Stimulated activated CD8-positive, alpha-beta memory T cell treated with anti-CD3 and anti-CD28 coated beads, Interleukin-4, amount 100 ng/mL, for 48 hours (primary cell): ENCODE results near the gene ADAM12.
A peak's percentile ranks its signal among the peaks of the same experiment; 100 is the strongest.

Source experiments
- DNase-seq: peaks from one replicate; pipeline ENCODE4 v3.0.0-alpha.2; 2020

The ADAM12 gene

DNA sequence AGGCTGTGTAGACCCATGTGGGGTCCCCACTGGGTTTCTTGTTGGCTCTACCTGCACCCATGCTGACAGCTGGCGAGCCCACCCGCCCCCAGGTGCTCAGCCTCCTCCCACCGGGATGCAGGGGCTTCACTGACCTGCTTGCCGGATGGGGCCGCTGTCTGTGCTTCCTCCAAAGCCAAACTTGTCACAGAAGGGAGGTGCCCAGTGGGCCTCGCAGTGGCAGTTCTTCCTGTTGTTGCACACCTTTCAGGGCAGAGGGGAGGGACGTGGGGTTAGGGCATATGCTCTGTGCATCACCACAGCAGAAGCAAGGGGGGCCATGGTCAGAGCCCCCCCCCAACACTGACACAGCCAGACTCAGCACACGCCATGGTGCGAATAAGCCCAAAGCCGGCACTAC, 345.4 kb downstream of the ADAM12 start:
- DNase-seq = no peak

DNA sequence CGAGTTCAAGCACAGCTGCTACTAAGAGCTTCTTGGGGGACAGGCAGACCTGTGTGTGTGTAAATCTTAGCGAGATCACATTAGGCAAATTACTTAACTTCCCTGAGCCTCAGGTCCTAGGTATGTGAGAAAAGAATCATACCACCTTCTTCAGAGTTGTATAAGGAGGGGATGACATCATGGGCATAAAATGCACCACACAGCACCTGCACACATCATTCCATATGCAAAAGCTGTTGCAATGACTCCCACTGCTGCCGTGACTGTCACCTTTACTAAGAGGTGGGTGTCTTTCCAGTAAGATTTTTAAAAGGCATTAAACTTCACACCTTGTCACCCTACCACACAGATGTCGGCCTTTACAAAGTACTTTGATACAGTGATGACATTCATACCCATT, 345.9 kb downstream of the ADAM12 start:
- no peak for DNase-seq

DNA sequence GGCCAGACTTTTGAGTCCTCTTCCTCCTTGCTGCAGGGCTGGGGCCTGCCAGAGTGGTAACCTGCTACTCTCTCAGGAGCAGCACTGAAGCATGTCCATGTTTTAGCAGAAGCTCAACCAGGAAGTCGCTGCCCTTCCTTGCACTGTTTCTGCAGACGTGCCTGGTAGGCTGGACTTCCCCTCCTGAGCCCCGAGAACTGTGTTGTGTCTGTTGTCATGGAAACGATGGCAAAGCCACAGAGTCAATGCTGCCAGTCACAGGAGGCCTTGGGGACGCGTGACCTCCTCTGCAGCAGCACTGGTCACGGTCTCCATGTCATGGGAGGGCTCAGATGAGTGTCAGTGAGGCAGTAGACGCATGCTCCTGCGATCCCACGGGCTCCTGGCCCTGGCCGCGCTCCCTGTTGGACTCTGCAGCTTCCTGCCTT, 346.5 kb downstream of the ADAM12 start:
- DNase-seq = peak; percentile 77

DNA sequence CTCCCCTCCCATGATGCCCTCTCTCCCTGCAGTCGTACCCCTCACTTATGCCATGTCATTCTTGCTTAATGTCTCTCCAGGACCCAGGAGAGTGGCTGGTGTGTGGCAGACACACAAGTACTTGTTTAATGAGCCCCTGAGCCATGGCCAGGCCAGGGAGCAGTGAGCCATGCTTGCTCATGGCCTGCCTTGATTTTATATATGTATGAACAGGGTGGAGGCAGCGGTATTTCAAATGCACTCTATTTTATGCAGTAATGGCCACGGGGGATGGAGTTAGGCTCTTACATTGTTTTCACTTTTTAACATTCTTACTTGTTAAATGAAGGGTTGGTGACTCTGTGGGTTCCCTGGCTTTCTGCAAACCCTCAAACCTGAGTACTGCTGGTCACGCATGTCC, 347.2 kb downstream of the ADAM12 start:
- no peak for DNase-seq

DNA sequence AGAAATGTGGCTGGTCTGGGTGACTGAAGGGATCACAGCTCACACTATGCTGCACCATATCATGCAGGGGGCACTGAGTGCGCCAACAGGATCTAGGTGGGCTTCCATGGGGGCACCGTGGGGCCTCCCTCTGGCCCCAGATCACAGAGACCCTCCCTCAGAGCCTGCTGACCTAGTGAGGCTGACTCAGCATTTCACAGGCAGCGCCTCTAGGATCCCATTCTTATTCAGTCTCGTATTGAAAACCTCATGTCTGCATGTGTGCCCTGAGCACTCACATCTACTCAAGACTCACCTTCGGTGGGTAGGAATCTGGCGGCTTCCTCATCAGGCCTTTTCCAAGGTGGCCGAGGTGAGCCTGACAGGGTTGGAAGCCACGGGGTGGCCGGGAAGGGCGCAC, 350.3 kb downstream of the ADAM12 start:
- no peak for DNase-seq

DNA sequence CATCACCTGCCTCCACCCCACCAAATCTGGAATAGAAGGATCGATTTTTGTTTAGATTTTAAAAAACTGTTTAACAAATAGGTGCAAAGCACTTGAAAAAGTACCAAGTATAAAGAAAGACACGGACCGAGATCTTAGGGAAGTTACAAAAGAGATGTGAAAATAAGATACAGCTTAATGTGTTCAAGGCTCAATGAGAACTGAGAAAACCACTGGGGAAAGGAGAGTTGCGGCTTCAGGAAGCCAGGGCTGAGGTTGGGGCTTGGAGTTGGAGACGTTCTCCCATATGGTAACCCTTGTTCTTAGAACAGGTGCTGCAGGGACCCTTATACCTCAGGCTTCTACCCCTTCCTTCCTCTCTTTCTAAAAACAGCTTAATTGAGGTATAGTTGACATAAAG, 351.8 kb downstream of the ADAM12 start:
- no peak for DNase-seq

DNA sequence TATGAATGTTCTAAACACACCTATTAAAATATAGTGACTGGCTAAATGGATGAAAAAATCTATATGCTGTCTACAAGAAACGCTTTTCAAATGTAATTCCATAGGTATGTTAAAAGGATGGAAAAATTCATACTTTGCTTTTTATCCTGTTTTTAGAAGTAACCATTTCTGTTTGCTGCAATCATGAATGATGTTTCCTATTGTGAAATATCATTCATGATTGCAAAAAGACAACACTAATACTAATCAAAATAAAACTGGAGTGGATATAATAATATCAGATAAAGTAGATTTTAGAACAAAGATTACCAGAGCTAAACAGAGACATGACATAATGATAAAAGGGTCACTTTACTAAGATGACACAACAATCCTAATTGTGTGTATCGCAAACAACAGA, 353.7 kb downstream of the ADAM12 start:
- no peak for DNase-seq

DNA sequence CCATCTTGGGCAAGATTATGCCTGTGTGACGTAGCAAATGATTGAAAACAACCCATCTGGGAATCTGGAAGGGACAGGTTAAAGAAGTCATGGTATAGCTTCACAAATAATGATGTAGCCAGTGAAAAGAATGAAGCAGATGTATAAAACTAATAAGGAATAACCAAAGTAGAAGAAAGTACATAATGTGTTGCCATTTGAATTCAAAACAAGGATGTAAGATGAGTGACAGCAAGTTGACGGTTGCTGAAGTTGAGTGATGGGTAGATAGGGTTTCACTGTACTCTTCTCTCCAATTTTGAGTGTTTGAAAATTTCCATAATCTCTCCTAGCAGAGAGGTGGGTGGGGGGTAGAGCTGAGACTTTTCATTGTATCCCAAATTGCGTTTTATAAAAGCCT, 358.3 kb downstream of the ADAM12 start:
- DNase-seq = no peak

DNA sequence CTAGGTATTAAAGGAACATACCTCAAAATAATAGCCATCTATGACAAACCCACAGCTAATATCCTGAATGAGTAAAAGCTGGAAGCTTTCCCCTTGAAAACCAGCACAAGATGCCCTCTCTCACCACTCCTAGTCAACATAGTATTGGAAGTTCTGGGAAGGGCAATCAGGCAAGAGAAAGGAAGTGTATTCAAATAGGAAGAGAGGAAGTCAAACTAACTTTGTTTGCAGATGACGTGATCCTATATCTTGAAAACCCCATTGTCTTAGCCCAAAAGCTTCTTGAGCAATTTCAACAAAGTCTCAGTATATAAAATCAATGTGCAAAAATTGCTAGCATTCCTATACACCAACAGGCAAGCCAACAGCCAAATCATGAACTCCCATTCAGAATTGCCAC, 360.6 kb downstream of the ADAM12 start:
- DNase-seq = no peak

DNA sequence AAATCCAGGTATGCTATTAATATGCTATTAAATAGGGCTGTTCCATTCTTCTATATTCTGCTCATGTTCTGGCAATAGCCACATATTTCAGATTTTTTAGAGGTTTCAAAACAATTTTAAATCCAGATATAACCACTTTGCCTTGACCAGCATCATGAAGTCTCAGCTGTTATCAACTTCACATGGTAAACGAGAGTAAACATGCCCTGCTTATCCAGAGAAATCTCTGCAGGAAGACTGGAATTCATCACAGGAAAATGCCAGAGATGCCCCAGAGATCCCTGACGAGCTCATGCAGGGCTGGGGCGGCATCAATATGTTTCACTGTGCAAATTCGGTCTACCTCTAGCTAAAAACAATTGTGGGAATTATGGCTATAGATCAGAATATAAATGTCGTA, 365.4 kb downstream of the ADAM12 start:
- DNase-seq = no peak

DNA sequence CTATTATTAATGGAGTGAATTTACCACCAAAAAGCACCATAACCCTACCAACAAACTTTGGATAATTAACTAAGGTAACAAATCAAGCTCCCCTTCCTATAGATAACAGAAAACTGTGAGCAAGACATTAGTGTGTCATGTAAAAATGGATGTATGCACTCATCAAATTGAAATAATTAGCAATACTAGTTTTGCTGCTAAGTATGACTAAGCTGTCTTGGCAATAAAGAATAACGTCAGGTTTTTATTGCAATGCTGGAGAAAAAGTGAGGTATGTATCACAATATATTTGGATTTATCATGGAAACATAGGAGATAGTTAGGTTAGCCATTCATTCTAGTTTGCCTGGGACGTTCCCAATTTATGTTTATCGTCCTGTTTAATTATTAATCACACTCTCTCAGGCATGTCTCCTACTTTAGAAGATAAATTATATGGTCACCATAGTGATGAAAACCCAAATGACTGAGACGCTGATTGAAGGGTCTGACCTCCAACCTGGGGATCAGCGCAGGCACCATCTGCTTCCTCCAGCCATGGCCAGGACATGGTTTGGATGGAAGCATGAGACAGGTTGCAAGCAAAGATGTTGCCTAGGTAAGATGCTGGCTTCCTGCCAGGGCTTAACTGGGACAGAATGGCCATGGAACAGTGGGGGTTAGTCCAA, 366.3 kb downstream of the ADAM12 start:
- no peak for DNase-seq

DNA sequence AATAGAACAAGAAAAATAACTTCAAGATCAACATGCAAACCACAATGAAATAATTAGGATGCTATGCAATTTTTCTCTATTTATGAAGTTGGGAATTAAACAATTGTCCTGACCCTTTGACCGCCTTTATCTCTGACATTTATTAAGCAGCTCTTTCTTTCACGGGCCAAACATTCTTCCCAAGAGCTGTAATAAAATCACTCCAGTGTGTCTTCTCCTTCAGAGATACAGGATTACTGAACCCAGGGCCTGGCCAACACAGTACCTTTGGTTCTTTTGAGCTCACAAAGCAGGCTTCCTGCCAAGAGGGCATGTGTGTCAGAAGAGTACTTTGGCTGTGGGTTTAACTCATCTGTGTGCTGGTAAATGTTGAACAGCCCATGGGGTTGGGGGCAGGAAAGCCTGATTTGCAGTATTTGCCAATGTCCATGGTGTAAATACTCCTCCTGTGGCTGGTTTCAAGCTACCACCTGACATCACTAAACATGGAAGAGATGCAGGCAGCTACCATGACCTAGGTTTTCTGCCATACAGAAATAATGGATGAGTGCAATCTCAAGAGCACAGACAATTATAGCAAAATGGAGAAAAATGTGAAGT, 370.2 kb downstream of the ADAM12 start:
- DNase-seq = no peak

DNA sequence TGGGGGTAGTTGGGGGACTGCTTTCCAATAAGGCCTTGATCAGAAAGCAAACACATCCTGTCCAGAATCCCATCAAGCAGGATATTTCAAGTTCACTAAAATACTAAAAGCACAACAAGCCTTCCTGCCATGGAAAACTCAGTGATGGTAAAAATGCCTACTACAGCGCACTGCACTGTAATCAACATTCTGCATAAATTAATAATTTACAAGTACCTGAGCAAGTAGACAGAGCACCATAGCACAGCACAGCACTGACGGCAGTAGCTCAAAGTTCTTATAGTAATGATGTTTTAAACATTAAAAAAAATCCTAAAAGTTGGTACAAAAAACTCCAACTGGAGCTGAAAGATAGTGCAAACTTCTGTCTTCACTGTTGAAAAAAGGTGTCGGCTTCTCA, 371.4 kb downstream of the ADAM12 start:
- no peak for DNase-seq

DNA sequence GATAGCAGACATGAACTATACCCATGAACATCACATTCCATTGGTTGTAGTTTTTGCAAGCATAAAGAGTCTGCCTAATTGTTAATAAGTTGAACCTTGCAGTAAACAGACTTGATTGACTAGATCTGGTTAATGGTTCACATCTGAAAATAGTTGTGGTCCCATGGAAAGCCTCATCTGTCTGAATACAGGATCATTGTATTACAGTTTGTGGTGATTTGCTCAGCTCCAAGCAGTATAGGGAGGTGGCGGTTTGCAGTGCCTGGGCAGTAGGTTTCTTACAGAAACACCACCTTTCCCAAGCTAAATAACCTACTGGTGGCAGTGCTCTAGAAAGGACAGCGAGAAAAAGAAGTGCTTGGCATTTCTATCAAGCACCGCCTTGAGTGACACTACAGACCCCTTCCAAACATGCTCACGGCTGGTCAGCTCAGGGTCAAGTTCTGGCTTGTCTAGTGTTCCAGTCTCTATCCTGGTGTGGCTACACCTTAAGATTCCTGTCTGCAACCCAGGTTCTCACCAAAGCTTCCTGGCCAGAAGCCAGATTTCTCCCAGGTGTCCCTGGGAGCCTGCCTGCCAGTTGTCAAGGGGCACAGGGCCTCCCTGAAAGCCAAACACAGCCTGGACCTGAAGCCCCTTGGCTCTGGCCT, 372.0 kb downstream of the ADAM12 start:
- DNase-seq = no peak

DNA sequence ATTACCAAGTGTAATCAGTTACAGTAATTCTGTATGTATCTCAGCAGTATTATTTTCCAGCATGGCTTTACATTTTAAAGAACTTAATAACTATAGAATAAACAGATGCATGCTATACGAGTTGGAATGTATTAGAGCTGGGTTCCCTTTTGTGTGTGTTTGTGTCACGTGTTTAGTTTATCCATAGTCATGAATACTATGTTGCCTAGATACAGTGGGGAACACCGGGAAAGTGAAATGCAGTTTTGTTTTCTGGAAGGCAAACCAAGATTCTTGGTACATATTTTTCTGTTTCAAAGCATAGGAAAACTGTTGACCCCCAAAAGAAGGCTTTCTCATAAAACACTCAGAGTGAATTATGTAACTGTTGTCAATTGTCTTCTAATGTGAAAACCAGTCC, 372.9 kb downstream of the ADAM12 start:
- DNase-seq = no peak

DNA sequence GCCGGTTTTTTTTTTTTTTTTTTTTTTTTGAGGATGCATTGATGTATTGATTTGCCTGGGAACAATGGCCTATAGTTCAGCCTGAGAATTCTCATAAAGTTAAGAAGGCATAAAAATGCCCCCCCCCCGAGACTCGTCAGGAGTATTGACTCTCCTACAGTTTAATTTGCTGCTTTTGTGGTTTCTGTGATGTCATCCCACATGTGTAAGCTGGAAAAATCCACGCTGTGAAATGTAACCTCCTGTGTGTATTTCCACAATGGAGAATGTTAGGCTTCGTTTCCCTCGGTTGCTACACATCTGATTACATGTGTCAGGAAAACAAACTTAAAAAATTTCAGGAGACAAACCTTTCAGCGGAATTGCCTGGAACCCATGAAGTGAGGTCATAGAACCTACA, 374.0 kb downstream of the ADAM12 start:
- no peak for DNase-seq

DNA sequence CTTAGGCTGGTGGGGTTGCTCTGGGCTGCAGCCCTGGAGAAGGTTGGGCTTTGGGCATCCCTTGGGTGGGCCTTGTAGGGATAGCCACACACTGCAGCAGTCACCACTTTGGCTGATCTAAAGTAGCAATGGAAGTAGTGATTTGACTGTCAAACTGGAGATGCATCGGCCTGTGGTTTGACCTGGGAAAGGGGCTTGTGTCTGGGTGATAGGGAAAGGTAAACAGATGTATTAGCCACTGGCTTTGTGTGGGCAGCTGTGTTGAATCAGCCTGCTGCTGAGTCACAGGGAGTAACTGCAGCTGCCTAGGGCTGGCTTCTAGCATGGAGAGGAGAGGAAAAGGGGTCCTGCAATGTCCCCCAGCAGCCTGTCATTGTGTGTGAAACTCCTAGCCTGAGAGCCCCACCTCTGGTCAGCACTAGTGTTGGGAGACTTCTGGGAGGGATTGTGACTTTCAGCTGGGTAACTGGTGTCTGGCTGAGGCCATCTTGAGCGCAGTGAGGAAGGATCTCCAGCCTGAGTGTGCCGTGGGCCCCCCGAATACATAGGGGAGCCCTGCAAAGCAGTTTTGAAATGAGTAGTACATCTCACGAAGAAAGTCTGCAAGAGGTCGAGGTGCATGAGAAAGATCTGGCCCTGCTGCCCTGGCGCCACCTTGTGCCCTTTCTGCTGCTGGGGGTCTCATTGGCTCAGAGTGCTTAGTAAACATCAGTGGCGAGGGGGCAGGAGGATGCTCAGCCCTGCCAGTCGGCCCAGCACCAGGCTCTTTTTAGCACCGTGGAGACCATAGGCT, 374.6 kb downstream of the ADAM12 start:
- peak; percentile 49 for DNase-seq

DNA sequence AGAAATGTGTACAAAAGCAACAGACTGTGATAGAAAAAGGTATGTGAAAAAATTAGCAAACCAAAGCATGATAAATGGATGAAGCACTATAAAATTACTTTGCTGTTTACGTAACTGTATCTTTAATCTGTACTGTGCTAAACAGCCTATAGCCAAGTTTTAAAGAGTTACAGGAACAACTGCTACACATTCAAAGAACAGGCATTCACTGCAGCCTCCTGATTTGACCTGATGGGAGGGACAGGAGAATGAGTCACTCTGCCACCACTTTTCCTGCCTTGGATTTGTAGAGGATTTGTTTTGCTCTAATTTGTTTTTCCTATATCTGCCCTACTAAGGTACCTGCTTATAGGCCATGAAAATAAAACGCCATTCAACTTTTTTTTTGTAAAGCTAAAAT, 375.8 kb downstream of the ADAM12 start:
- DNase-seq = no peak

DNA sequence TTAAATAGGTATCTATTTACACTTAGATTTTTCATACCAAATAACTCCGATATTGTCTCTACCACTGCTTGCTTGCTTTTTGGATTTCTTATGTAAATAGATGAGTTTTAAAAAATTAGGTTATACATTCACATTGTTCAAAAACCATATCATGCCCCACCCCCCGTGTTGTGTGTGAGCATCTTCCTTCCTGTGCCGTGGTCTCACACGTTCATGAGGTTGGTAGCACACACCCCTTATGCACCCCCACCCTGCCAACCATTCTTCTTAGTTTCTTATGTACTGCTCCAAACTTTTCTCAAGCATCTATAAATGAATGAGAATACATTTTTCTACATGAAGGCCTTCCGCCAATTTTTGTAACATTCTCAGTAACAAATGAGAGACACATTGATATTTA, 376.3 kb downstream of the ADAM12 start:
- no peak for DNase-seq

DNA sequence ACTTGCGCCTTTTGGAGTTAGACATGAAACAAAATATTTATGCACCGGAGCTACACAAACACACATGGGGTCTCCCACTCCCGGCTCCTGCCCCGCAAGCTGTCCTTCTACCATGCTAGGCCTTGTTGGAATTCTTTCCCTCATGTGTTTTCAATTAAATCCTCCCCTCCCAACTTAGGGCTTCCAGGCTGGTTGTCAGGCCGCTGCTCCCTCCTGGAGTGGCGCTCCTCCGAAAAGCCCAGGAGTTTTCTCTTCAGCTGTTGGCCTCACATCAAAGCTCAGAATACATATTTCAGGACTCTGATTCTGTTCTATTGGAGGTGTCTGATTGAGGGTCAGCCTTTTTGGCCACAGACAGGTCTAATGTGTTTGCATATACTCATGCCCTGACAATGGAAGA, 378.6 kb downstream of the ADAM12 start:
- DNase-seq = no peak

DNA sequence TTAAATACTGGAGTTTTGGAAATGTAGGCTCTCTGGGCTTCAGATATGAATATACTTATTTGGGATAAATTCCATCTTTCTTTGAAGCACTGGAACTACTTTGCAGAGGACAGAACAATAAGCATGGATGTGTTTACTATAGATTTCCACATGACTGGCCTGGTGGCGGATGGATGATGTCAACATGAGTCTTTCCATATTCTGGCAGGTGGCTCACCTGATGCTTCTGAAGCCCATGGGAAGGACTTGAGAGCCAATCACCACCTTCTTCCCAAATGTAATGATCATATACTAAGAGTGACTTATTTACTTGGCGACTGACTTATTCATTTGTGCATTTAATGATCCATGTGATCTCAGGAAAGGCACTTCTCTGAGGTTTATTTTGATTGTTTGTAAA, 381.4 kb downstream of the ADAM12 start:
- DNase-seq = no peak

DNA sequence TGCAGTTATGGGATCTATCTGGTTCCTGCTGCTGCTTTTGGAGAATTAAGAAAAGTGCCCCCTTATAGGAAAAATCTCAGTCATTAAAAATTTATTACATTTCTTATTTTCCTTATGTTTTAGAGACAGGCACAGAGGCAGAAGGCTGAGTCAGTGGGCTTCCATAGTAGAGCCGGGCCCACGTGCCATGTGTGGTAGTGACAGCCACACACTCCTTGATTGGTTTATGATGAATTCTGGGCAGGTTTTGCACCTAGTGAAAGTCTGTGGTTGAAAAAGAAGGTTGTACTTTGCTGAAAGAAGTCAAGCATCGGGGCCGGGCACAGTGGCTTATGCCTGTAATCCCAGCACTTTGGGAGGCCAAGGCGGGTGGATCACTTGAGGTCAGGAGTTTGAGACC, 382.0 kb downstream of the ADAM12 start:
- no peak for DNase-seq

DNA sequence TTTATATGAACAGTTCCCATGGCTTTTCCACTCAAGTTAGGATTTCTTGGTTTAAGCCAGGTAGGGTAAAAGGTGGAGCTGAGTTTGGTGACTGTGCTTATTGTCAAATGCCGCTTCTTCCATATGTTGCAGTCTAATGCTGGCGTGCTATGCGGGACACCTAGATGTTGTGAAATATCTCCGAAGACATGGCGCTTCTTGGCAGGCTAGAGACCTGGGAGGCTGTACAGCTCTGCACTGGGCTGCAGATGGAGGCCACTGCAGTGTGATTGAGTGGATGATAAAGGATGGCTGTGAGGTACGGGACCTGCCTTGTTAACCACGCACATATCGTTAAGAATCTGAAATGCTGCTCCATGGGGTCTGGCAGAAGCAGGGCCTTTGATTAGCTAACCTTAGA, 383.5 kb downstream of the ADAM12 start:
- no peak for DNase-seq

DNA sequence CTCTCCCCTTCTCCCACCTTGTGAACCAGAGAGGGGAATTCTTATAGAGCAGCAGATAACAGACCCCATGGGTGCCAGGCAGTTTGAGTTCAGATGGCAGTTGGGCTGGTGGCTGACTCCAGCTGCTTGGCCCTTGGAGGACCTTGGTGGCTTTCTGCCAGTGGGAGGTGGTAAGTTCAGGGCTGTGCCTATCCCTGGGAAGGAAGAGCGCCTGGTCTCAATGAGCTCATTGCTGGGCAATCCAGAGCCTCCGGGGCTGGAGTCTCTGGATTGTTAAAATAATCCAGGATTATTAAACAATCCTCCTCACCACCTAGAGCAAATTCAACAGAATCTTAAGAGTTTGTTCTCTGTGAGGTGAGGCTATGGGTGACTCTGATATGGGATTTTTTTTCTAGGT, 386.7 kb downstream of the ADAM12 start:
- no peak for DNase-seq
